GM21390 (cell line): ENCODE measurements around the gene TMEM217.
"Not testable (repeated sequence)": the region's sequence is repeated elsewhere in the genome, so short reads cannot be mapped to it uniquely, and the experiment has no call there.

Experiments used
- ATAC-seq: cut with Tn5 transposase; IDR thresholded peaks from one replicate; pipeline ENCODE4 v1.9.1; 2021; ENCODE audit not compliant: unreplicated experiment

The TMEM217 gene

DNA sequence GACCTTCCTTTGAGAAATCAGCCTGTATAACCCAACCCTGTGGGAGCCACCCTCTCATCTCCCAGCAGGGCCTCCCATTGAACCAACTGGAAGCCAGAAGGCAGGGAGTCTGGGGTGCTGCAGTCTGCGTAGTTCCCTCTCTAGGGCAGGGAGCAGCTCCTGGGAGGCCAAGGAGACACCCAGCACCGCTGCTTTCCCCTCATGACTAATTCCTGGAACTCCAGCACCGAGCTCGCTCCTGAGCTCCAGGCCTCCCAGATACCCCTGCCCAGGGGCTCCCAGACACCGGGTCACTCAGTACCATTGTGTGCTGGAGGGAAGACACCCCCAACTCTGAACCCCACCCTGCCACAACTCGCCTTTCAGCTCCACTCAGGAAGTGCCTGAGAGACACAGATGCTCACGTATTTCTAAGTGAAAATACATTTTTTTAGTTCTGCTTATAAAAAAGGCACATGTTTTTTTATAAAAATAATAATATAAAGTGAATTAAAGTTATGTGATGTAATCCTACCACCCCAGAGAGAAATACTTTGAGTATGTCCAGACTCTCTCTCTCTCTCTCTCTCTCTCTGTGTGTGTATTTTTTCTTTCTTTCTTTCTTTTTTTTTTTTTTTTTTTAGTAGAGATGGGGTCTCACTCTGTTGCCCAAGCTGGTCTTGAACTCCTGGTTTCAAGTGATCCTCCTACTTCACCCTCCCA, 70.5 kb downstream of the TMEM217 start:
- ATAC-seq = no peak

DNA sequence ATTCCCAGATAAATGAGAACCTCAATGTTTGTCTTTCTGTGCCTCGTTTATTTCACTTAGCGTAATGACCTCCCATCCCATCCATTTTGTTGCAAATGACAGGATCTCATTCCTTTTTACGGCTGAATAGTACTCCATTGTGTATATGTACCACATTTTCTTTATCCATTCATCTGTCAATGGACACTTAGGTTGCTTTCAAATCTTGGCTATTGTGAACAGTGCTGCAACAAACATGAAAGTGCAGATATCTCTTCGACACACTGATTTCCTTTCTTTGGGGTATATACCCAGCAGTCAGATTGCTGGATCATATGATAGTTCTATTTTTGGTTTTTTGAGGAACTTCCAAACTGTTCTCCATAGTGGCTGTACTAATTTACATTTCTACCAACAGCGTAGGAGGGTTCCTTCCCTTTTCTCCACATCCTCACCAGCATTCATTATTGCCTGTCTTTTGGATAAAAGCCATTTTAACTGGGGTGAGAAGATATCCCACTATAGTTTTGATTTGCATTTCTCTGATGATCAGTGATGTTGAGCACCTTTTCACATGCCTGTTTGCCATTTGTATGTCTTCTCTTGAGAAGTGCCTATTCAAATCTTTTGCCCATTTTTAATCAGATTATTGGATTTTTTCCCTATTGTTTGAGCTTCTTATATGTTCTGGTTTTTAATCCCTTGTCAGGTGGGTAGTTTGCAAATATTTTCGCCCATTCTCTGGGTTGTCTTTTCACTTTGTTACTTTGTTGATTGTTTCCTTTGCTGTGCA, 71.8 kb downstream of the TMEM217 start:
- not testable (repeated sequence) for ATAC-seq

DNA sequence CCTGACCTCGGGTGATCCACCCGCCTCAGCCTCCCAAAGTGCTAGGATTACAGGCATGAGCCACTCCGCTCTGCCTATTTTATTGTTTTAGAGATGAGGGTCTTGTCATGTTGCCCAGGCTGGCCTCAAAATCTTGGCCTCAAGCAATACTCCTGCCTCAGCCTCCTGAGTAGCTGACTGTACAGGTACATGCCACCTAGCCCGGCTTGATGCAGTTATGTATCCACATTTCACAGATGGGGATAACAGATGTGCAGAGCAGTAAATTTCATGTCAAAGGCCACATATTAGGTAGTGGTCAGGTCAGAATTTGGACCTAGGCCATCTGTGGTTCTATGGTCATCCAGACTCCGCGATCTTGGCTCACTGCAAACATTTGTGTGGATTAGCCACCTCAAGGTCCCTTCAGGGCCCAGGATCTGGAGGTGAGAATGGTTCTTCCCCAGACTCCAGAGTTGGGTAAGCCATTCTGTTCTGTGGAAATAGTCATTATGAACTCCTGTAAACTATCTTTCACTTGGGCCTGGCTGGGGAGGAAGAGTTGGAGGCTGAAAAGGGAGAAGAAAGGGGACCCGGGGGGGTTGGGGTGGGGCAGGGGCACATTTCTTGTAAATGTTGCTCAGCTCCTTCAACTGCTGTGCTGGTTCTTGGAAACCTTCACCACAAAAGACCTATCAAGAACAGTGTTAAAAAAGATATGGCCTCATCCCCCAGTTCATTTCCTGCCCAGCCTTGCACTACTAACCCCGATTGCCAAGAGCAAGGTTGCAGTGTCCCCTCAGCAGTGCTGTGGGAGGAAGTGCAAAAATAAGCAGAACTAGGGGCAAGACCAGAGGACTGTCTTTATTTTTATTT, 75.0 kb downstream of the TMEM217 start:
- no peak for ATAC-seq

DNA sequence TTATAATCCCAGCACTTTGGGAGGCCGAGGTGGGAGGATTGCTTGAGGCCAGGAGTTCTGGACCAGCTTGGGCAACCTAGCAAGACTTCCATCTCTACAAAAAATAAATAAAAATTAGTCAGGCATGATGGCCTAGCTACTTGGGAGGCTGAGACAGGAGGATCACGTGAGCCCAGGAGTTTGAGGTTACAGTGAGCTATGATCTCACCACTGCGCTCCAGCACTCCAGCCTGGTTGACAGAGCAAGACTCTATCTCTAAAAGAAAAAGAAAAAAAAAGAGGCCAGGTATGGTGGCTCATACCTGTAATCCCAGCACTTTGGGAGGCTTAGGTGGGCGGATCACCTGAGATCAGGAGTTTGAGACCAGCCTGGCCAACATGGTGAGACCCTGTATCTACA, 77.3 kb downstream of the TMEM217 start:
- ATAC-seq = not testable (repeated sequence)

DNA sequence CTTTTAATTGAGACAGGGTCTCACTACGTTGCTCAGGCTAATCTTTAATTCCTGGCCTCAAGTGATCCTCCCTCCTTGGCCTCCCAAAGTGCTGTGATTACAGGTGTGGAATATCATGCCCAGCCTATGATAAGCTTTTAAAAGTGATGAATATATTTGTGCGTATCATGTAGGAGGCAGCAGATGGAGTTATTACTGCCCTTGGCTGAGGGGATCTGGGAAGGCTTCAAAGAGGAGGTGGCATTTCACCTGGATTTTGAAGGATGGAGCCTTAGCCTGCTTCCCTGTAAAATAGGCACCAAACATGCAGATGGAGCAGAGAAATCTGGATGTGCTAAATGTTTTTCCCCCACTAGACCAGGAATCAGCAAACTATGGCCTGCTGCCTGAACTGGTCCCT, 77.9 kb downstream of the TMEM217 start:
- no peak for ATAC-seq

DNA sequence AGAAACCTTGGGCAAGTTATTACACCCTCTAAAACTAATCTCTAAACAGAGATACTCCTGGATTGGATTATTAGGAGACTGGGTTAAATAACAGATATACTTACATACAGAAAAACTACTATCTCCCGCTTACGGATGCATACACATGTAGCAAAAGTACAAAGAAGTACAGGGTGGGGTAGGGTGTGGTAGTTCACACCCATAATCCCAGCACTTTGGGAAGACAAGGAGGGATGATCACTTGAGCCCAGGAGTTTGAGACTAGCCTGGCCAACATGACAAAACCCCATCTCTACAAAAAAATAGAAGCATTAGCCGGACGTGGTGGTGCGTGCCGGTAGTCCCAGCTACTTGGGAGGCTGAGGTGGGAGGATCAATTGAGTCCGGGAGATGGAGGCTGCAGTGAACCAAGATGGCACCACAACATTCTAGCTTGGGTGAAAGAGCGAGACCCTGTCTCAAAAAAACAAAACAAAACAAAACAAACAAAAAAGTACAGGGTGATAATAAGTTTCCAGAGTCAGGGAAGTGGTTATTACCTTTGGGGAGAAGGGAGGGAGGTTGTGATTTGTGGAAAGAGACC, 79.9 kb downstream of the TMEM217 start:
- no peak for ATAC-seq

DNA sequence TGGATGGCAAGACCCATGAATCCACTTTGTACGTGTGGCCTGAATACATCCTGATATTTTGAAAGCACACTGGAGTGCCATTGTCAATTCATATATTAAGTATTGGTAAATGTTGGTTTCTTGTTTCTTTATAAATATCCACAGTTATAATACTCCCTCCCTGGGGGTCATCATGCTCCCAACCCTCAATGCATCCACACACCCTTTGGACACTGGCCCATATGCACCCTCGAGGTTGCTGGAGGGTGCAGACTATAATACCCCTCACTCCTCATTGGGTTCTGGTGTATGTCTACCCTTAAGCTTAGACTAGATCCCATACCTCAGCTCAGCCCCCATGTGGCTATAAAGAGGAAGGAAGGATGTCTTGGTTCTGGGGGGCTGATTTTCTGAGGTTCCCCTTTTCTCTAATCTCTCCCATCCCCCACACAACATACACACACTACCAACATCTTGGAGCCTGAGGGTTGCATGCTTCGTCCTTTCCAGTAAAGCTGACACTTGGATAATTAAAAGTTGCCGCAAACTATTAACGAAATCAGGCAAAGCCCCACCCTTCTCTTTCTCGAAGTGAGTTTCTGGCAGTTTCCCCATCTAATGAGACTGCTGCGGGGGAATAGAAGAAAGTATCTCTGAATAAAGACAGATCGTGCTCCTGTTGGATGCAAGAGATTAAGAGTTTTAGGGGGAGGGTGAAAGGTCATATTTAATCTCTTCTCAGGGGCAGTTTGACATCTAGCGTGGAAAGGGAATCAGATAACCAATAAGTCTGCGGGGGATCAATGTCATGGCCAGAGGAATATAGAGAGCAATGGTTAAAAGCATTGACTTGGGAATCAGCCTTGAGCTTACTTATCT, 80.6 kb downstream of the TMEM217 start:
- ATAC-seq = no peak

DNA sequence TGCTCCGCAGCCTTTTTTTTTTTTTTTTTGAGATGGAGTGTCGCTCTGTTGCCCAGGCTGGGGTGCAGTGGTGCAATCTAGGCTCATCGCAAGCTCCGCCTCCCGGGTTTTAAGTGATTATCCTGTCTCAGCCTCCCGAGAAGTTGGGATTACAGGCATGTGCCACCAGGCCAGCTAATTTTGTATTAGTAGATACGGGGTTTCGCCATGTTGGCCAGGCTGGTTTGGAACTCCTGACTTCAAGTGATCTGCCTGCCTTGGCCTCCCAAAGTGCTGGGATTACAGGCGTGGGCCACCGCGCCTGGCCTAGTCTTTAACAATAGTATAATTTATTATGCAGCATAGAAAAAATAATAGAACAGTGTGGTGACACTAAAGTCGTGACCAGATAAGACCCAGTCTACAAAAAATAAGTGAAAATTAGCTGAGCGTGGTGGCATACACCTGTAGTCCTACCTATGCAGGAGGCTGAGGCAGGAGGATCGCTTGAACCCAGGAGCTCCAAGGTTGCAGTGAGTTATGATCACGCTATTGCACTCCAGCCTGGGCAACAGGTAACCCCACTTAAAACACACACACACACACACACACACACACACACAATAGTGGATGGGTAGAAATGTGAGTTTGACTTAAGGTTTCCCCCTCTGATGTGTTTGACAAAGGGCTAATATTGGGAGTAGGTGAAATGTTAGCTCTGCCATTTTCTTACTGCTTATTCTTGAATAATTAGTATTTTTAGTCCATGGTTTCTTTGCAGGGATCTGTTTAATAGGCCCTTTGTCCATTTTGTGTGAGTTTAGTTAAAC, 81.5 kb downstream of the TMEM217 start:
- ATAC-seq = no peak

DNA sequence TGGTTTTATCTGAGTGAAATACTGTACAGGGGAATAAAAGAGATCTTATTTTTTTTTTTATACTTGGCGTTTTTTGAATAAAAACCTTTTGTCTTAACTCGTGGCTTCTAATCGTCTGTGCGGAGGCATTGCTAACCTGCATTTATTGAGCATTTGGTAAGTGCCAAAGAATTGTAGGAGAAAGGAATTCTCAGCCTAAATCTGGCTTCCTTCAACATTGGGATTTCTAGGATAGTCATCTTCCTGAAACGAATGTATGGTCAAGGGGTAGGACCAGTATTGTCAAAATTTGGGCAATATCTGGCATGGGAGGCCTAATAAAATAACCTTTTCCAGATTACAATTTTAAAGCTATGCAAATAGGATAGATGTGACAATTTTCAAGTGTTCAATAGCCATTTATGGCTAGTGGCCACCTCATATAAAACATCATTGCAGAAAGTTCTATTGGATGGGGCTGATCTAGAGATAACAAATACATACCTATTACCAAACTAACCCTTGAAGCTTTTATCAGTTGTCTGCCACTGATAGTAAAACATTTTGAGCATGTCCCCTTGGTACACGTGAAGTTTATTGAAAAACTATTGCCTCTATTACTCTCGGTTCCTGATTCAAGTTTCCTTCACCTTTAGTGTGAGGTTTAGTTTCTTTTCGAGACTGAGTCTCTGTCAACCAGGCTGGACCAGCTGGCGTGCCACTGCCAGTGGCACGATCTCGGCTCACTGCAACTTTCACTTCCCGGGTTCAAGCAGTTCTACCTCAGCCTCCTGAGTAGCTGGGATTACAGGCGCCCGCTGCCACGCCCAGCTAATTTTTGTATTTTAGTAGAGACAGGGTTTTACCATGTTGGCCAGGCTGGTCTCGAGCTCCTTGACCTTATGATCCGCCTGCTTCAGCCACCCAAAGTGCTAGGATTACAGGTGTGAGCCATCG, 82.3 kb downstream of the TMEM217 start:
- ATAC-seq = no peak

DNA sequence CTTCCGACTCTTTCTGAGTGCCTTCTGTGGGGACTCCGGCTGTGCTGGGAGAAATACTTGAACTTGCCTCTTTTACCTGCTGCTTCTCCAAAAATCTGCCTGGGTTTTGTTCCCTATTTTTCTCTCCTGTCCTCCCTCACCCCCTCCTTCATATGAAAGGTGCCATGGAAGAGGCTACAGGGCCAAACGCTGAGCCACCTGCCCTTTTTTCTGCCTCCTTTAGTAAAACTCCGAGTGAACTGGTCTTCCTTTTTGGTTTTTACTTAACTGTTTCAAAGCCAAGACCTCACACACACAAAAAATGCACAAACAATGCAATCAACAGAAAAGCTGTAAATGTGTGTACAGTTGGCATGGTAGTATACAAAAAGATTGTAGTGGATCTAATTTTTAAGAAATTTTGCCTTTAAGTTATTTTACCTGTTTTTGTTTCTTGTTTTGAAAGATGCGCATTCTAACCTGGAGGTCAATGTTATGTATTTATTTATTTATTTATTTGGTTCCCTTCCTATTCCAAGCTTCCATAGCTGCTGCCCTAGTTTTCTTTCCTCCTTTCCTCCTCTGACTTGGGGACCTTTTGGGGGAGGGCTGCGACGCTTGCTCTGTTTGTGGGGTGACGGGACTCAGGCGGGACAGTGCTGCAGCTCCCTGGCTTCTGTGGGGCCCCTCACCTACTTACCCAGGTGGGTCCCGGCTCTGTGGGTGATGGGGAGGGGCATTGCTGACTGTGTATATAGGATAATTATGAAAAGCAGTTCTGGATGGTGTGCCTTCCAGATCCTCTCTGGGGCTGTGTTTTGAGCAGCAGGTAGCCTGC, 83.2 kb downstream of the TMEM217 start:
- no peak for ATAC-seq

DNA sequence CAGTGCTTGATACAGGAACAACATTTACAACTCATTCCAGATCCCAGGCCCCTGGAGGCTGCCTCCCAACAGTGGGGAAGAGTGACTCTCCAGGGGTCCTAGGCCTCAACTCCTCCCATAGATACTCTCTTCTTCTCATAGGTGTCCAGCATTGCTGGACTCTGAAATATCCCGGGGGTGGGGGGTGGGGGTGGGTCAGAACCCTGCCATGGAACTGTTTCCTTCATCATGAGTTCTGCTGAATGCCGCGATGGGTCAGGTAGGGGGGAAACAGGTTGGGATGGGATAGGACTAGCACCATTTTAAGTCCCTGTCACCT, 83.8 kb downstream of the TMEM217 start:
- ATAC-seq = no peak

DNA sequence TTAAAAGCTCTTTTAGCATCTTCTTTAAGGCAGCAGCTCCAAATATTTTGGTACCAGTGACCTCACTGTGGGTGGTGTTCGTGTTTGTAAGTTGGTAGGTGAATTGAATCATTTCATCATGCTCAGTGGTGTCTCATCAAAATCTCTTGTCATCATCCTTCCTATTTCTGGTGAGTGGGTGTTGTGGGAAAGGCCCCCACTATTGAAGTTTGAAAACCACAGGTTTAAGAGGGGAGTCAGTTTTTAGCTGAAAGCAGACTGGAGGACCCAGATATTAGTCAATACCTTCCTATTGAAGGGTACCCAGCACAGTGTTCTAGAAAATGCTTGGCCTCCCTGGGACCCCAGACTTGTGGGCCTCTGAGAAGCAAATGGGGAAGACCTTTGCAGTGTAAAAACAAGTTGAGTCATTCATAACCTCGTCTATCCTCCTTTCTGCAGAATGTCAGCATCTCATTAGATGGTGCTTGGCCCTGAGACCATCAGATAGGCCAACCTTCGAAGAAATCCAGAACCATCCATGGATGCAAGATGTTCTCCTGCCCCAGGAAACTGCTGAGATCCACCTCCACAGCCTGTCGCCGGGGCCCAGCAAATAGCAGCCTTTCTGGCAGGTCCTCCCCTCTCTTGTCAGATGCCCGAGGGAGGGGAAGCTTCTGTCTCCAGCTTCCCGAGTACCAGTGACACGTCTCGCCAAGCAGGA, 84.3 kb downstream of the TMEM217 start:
- ATAC-seq = no peak

DNA sequence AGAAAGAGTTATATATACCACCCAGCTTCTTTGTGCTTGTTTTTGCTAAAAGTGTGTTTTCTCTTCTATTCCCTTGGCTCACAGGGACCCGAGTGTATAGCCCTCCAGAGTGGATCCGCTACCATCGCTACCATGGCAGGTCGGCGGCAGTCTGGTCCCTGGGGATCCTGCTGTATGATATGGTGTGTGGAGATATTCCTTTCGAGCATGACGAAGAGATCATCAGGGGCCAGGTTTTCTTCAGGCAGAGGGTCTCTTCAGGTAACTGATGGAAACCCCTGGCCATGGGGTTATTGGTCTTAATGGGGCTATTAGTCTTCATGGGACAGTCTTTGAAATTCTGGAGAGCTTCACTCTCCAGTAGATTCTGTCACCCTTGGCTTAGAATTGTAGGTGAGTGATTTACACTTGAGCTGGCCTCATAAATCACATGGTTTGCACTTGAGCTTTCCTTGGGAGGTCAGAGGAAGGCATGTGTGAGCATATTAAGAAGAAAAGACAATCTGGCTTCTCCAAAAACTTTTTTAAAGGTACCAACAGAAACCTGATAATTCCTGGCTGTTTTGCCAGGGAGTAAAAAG, 84.9 kb downstream of the TMEM217 start:
- ATAC-seq = no peak

DNA sequence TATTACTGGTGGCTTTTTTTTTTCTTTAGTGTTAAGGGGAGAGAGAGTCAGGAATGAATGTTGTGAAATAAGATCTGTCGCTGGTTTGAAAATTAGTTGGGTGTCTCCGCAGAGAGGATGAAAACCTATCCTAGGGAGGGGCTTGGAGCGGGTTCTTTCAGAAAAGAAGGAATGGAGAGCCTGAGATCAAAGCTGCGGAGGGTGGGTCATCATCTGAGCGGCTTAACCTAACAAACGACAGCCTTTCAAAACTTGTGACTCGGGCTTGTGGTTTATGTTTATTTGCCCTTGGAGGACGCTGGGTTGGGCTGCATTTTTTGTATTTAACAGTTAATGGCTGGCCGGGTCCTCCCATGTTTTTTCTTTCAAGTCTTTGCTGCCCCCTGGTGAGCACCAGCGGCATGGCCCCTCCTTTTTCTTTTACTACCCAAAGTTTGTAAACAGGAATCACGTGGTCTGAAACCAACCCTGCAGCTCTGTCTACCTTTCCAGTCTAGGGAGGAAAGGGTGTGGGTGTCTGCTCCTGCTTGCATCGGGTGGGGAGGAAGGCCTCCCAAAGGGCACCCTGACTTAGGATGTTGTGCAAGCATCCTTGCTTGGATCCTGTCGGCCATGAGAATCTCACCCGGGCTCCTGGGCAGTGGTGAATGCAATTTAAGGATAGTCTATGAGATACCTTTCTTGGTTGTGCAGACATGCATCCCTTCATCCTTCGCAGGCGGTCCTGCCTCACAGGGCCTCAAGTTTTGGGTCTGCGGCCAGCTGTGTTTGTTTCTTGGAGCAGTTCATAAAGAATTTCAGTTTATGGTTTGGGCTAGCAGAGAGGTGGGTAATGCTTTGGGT, 85.8 kb downstream of the TMEM217 start:
- peak; percentile 26 for ATAC-seq

DNA sequence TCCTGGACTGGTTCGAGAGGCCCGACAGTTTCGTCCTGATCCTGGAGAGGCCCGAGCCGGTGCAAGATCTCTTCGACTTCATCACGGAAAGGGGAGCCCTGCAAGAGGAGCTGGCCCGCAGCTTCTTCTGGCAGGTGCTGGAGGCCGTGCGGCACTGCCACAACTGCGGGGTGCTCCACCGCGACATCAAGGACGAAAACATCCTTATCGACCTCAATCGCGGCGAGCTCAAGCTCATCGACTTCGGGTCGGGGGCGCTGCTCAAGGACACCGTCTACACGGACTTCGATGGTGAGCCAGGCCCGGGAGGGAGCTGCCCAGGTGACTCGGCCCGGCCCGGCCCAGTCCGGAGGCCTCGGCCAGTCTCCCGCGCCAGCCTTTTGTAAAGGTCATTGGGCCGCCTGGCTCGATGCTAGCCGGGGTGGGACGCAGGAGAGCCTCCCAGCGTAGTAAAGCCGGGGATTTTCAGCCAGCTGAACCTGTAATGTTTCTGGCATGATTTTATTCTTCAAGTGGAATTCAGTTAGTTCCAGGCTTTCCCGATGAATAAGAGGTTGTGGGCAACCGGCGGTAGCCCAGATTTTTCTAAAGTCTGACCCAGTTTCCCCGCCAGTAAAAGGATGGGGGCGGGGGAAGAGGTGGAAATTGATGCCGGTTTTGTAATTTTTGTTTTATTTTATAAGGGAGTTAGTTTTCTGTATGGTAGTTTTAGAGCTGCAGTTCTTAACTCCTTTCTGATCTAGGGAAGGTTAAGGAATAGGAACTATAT, 86.6 kb downstream of the TMEM217 start:
- no peak for ATAC-seq
